WTC11 (cell line): ENCODE data around the gene DCUN1D2.

Experiments
- CTCF ChIP-seq: fragments of 200-600 bp; IDR thresholded peaks from 2 replicates; pipeline ENCODE4 v1.8.0; 2022; ENCODE audit warnings: antibody characterized with exemption
- NR2C2 ChIP-seq: sonication (generic); formaldehyde crosslinking; IDR thresholded peaks from 2 replicates; pipeline ENCODE4 v1.8.0; 2022; ENCODE audit warnings: mild to moderate bottlenecking, missing genetic modification reagents
- ZNF219 ChIP-seq: sonication (generic); formaldehyde crosslinking; IDR thresholded peaks from 2 replicates; pipeline ENCODE4 v1.8.0; 2023; ENCODE audit warnings: missing genetic modification reagents, mild to moderate bottlenecking, borderline replicate concordance

- TF ChIP-seq CTCF (no peak), ZNF219 (CRISPR knock-in tag) (no peak), NR2C2 (CRISPR knock-in tag) (no peak)
Observed at GRCh38 chr13:113468029-113468428, 22.5 kb downstream of the DCUN1D2 start.
